Trophoblast cell (in vitro differentiated cells and primary cell): Measurements from ENCODE around the gene CACNA1B.

Source experiments
- DNase-seq, 2 donors: peaks; one replicate each; pipeline ENCODE4 v3.0.0-alpha.2; 2016
- H2AFZ ChIP-seq: 2 replicates; pipeline ENCODE4 v1.6.1; 2013; ENCODE audit warnings: low read length, moderate library complexity, mild to moderate bottlenecking; ENCODE audit not compliant: insufficient read depth, poor library complexity
- H2AK5ac ChIP-seq: 2 replicates; pipeline ENCODE4 v1.6.1; 2013; ENCODE audit warnings: mild to moderate bottlenecking, low read length
- H2BK120ac ChIP-seq: 2 replicates; pipeline ENCODE4 v1.6.1; 2013; ENCODE audit warnings: low read length, mild to moderate bottlenecking, moderate library complexity; ENCODE audit not compliant: insufficient read depth, poor library complexity
- H2BK12ac ChIP-seq: 2 replicates; pipeline ENCODE4 v1.6.1; 2013; ENCODE audit warnings: mild to moderate bottlenecking, low read length, moderate library complexity
- H2BK5ac ChIP-seq: 2 replicates; pipeline ENCODE4 v1.6.1; 2013; ENCODE audit warnings: low read length, low read depth, moderate library complexity, mild to moderate bottlenecking; ENCODE audit not compliant: poor library complexity
- H3K14ac ChIP-seq: 2 replicates; pipeline ENCODE4 v1.6.1; 2013; ENCODE audit warnings: mild to moderate bottlenecking, low read length
- H3K18ac ChIP-seq: 2 replicates; pipeline ENCODE4 v1.6.1; 2013; ENCODE audit warnings: mild to moderate bottlenecking, low read length
- H3K23ac ChIP-seq: 2 replicates; pipeline ENCODE4 v1.6.1; 2013; ENCODE audit warnings: low read length
- H3K27ac ChIP-seq: 2 replicates; pipeline ENCODE4 v1.5.1; 2013; ENCODE audit warnings: low read depth, mild to moderate bottlenecking, inconsistent platforms, low read length, moderate library complexity
- H3K27me3 ChIP-seq: 2 replicates; pipeline ENCODE4 v1.6.1; 2013; ENCODE audit warnings: inconsistent platforms, mild to moderate bottlenecking, low read length, moderate library complexity; ENCODE audit not compliant: insufficient read depth
- H3K36me3 ChIP-seq, 2 experiments: 1 replicate in 1 of 2; 2 replicates in 1 of 2; pipeline ENCODE4 v1.6.1; 2013; ENCODE audit warnings: low read length in 2 of 2, mild to moderate bottlenecking in 2 of 2, moderate library complexity in 1 of 2; ENCODE audit not compliant: insufficient read depth in 2 of 2, control insufficient read depth in 1 of 2
- H3K4ac ChIP-seq: 2 replicates; pipeline ENCODE4 v1.6.1; 2013; ENCODE audit warnings: low read depth, mild to moderate bottlenecking, low read length, moderate library complexity
- H3K4me1 ChIP-seq, 2 experiments: 1 replicate in 1 of 2; 2 replicates in 1 of 2; pipeline ENCODE4 v1.6.1; 2013; ENCODE audit warnings: low read length in 2 of 2, mild to moderate bottlenecking in 2 of 2, moderate library complexity in 1 of 2; ENCODE audit not compliant: insufficient read depth in 2 of 2, control insufficient read depth in 1 of 2
- H3K4me2 ChIP-seq: 2 replicates; pipeline ENCODE4 v1.6.1; 2013; ENCODE audit warnings: inconsistent platforms, mild to moderate bottlenecking, low read length, moderate library complexity
- H3K4me3 ChIP-seq: 2 replicates; pipeline ENCODE4 v1.5.1; 2013; ENCODE audit warnings: mild to moderate bottlenecking, low read depth, low read length, inconsistent platforms
- H3K79me1 ChIP-seq: one replicate; pipeline ENCODE4 v1.6.1; 2013; ENCODE audit warnings: low read length
- H3K79me2 ChIP-seq: 2 replicates; pipeline ENCODE4 v1.6.1; 2013; ENCODE audit warnings: low read length, mild to moderate bottlenecking; ENCODE audit not compliant: control insufficient read depth, insufficient read depth, poor library complexity
- H3K9ac ChIP-seq: 2 replicates; pipeline ENCODE4 v1.6.1; 2013; ENCODE audit warnings: mild to moderate bottlenecking, low read length
- H3K9me3 ChIP-seq: 2 replicates; pipeline ENCODE4 v1.6.1; 2013; ENCODE audit warnings: low read depth, mild to moderate bottlenecking, control low read depth, inconsistent platforms, low read length; ENCODE audit not compliant: insufficient read depth
- H4K12ac ChIP-seq: 2 replicates; pipeline ENCODE4 v1.6.1; 2013; ENCODE audit warnings: low read depth, mild to moderate bottlenecking, low read length, moderate library complexity
- H4K8ac ChIP-seq: 2 replicates; pipeline ENCODE4 v1.6.1; 2013; ENCODE audit warnings: low read depth, mild to moderate bottlenecking, low read length, moderate library complexity
- H4K91ac ChIP-seq: one replicate; pipeline ENCODE4 v1.6.1; 2013; ENCODE audit warnings: low read depth, mild to moderate bottlenecking, low read length, moderate library complexity
- WGBS: extraction: QIAGEN DNeasy Blood & Tissue Kit; methylation state at CpG from one replicate; pipeline ENCODE4 v1.1.7; 2013; ENCODE audit warnings: missing lambda C conversion rate; ENCODE audit not compliant: insufficient read length, insufficient coverage; ENCODE audit errors: extremely low coverage; 5-methylcytosine and 5-hydroxymethylcytosine counted together

The CACNA1B gene

DNA sequence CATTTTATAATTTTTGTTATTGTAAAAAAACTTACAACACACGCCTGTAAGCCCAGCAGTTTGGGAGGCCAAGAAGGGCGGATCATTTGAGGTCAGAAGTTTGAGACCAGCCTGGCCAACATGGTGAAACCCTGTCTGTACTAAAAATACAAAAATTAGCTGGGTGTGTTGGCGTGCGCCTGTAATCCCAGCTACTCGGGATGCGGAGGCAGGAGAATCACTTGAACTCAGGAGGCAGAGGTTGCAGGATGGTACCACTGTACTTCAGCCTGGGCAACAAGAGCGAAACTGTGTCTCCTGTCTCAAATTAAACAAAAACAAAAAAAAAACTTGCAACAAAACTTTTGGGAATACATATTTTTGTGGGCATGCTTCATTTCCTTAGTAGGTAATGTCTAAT is 164.6 kb downstream of the CACNA1B start:
- Histone ChIP-seq H3K36me3 (no peaks in the 10 kb centered on the region), H4K8ac (no peak overlapping the region), H3K23ac (no peak overlapping the region), H3K4ac (no peak overlapping the region), H3K18ac (no peak overlapping the region), H3K14ac (no peak overlapping the region), H3K4me3 (no peak overlapping the region), H2AFZ (no peak overlapping the region), H3K9ac (no peak overlapping the region), H3K27ac (no peak overlapping the region), H2BK5ac (no peak overlapping the region), H3K79me2 (no peaks in the 10 kb centered on the region), H2BK12ac (no peak overlapping the region), H3K9me3 (peaks cover 35% of the 10 kb centered on the region), H3K79me1 (no peaks in the 10 kb centered on the region), H3K4me1 (peaks cover 4 to 5% of the 10 kb centered on the region in 2 experiments), H2AK5ac (no peak overlapping the region), H2BK120ac (no peak overlapping the region), H4K12ac (no peak overlapping the region), H3K27me3 (no peaks in the 10 kb centered on the region), H3K4me2 (no peak overlapping the region), H4K91ac (no peak overlapping the region)
- WGBS, result no CpG with 5 or more reads among the region's 7 CpGs
- DNase-seq, result no peak

DNA sequence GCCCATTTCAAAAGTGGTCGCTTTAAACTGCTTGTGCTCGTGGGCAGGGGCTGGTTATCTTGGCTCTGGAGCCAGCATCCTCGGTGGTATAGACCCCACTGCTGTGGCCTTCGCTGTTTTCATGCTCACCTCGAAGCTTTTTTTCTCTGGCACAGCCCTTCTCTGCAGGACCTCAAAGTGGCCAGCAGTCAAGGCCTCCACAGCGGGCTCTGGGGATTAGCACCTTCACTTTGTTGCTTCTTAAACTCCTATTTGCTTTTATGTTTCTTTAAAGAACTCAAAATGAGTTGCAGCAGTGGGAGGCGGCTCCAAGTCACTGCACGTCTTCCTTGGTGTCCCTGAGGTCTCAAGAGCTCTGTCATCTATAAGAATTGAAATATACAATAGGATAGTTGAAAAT is 165.1 kb downstream of the CACNA1B start:
- Histone ChIP-seq H2BK120ac (no peak overlapping the region), H2AFZ (no peak overlapping the region), H3K9ac (no peak overlapping the region), H2AK5ac (no peak overlapping the region), H3K14ac (no peak overlapping the region), H3K79me2 (no peaks in the 10 kb centered on the region), H4K12ac (no peak overlapping the region), H3K4me2 (no peak overlapping the region), H3K79me1 (no peaks in the 10 kb centered on the region), H3K4ac (no peak overlapping the region), H4K8ac (no peak overlapping the region), H2BK5ac (no peak overlapping the region), H3K4me1 (peaks cover 4 to 5% of the 10 kb centered on the region in 2 experiments), H3K9me3 (peaks cover 37% of the 10 kb centered on the region), H3K27me3 (no peaks in the 10 kb centered on the region), H2BK12ac (no peak overlapping the region), H3K18ac (no peak overlapping the region), H3K27ac (no peak overlapping the region), H4K91ac (no peak overlapping the region), H3K4me3 (no peak overlapping the region), H3K23ac (no peak overlapping the region), H3K36me3 (no peaks in the 10 kb centered on the region)
- no peak for DNase-seq
- no CpG with 5 or more reads among the region's 8 CpGs for WGBS

- Histone ChIP-seq H3K79me2 (no peaks in the 10 kb centered on the region), H3K9ac (no peak overlapping the region), H3K79me1 (no peaks in the 10 kb centered on the region), H3K27me3 (no peaks in the 10 kb centered on the region), H4K91ac (no peak overlapping the region), H4K12ac (no peak overlapping the region), H3K14ac (no peak overlapping the region), H3K4ac (no peak overlapping the region), H2AFZ (no peak overlapping the region), H3K4me2 (no peak overlapping the region), H4K8ac (no peak overlapping the region), H3K18ac (no peak overlapping the region), H3K27ac (no peak overlapping the region), H2BK12ac (no peak overlapping the region), H2BK120ac (no peak overlapping the region), H3K4me3 (no peak overlapping the region), H3K23ac (no peak overlapping the region), H2AK5ac (no peak overlapping the region), H3K36me3 (no peaks in the 10 kb centered on the region), H2BK5ac (no peak overlapping the region), H3K9me3 (peaks cover 41% of the 10 kb centered on the region), H3K4me1 (peaks cover 4 to 5% of the 10 kb centered on the region in 2 experiments)
- WGBS, result no CpG with 5 or more reads among the region's 12 CpGs
- no peak for DNase-seq
Observed at GRCh38 chr9:138043061-138043410, 165.5 kb downstream of the CACNA1B start.

GRCh38 chr9:138043411-138044345 is 166.1 kb downstream of the CACNA1B start:
- Histone ChIP-seq H3K14ac (no peak overlapping the region), H2AFZ (no peak overlapping the region), H3K27ac (no peak overlapping the region), H3K79me1 (no peaks in the 10 kb centered on the region), H3K4ac (no peak overlapping the region), H3K4me1 (peaks cover 0 to 2% of the 10 kb centered on the region in 2 experiments), H2AK5ac (no peak overlapping the region), H3K9ac (no peak overlapping the region), H4K12ac (no peak overlapping the region), H3K9me3 (peaks cover 44% of the 10 kb centered on the region), H3K23ac (no peak overlapping the region), H2BK12ac (no peak overlapping the region), H4K91ac (no peak overlapping the region), H3K4me3 (no peak overlapping the region), H3K79me2 (no peaks in the 10 kb centered on the region), H3K4me2 (no peak overlapping the region), H3K27me3 (no peaks in the 10 kb centered on the region), H2BK5ac (no peak overlapping the region), H3K18ac (no peak overlapping the region), H2BK120ac (no peak overlapping the region), H4K8ac (no peak overlapping the region), H3K36me3 (no peaks in the 10 kb centered on the region)
- DNase-seq, result no peak
- no CpG with 5 or more reads among the region's 42 CpGs for WGBS
